ENCODE data around the gene SYT14. TPM values are rescaled to one million over a fixed set of nuclear protein-coding genes. Genes with fewer than 3 reads are reported as not detected.

Gene SYT14
- total RNA-seq, 2 donors from 2014 or later = not detected

- ATAC-seq (ENCODE audit: insufficient number of reproducible peaks, low FRiP score, low read depth) = no peak
- H3K9me3 ChIP-seq = no peaks in the 10 kb centered on the region
- TF ChIP-seq CTCF (IDR thresholded peaks at IDR 0.05) = no peak
- no peak for DNase-seq (ENCODE audit: low spot score)
- H3K4me1 ChIP-seq (ENCODE audit: control insufficient read depth in 1 of 2, low read depth in 2 of 2) = no peaks in the 10 kb centered on the region
- H3K4me3 ChIP-seq = no peak overlapping the region
- H3K27ac ChIP-seq = no peak overlapping the region
- H3K27me3 ChIP-seq (replicated peaks; ENCODE audit: insufficient read depth) = no peaks in the 10 kb centered on the region
- H3K36me3 ChIP-seq = no peaks in the 10 kb centered on the region
Measured at GRCh38 chr1:210061992-210062391, 124.0 kb downstream of the SYT14 start.

- no peak for ATAC-seq (ENCODE audit: insufficient number of reproducible peaks, low FRiP score, low read depth)
- Histone ChIP-seq H3K27ac (no peak overlapping the region), H3K9me3 (no peaks in the 10 kb centered on the region), H3K36me3 (no peaks in the 10 kb centered on the region), H3K4me1 (ENCODE audit: control insufficient read depth in 1 of 2, low read depth in 2 of 2) (no peaks in the 10 kb centered on the region), H3K4me3 (no peak overlapping the region), H3K27me3 (replicated peaks; ENCODE audit: insufficient read depth) (no peaks in the 10 kb centered on the region)
- TF ChIP-seq CTCF (IDR thresholded peaks at IDR 0.05) = no peak
- DNase-seq (ENCODE audit: low spot score) = no peak
Measured at GRCh38 chr1:210070531-210070930, 132.5 kb downstream of the SYT14 start.

- no peak for TF ChIP-seq CTCF (IDR thresholded peaks at IDR 0.05)
- H3K27me3 ChIP-seq (replicated peaks; ENCODE audit: insufficient read depth) = no peaks in the 10 kb centered on the region
- ATAC-seq (ENCODE audit: insufficient number of reproducible peaks, low FRiP score, low read depth) (no peak), DNase-seq (ENCODE audit: low spot score) (no peak)
- H3K9me3 ChIP-seq = no peaks in the 10 kb centered on the region
- H3K4me3 ChIP-seq = no peak overlapping the region
- H3K36me3 ChIP-seq = no peaks in the 10 kb centered on the region
- H3K4me1 ChIP-seq (ENCODE audit: control insufficient read depth in 1 of 2, low read depth in 2 of 2) = no peaks in the 10 kb centered on the region
- H3K27ac ChIP-seq = no peak overlapping the region
Measured at GRCh38 chr1:210072129-210072528, 134.1 kb downstream of the SYT14 start.

- Histone ChIP-seq H3K36me3 (no peaks in the 10 kb centered on the region), H3K27ac (no peak overlapping the region), H3K9me3 (no peaks in the 10 kb centered on the region), H3K4me3 (no peak overlapping the region), H3K4me1 (ENCODE audit: control insufficient read depth in 1 of 2, low read depth in 2 of 2) (no peaks in the 10 kb centered on the region), H3K27me3 (replicated peaks; ENCODE audit: insufficient read depth) (no peaks in the 10 kb centered on the region)
- ATAC-seq (ENCODE audit: insufficient number of reproducible peaks, low FRiP score, low read depth) = no peak
- no peak for TF ChIP-seq CTCF (IDR thresholded peaks at IDR 0.05)
- DNase-seq (ENCODE audit: low spot score) = no peak
Measured at GRCh38 chr1:210072896-210073504, 135.0 kb downstream of the SYT14 start.

GRCh38 chr1:210074904-210075303 lies 136.9 kb downstream of the SYT14 start:
- TF ChIP-seq CTCF (IDR thresholded peaks at IDR 0.05) = no peak
- no peaks in the 10 kb centered on the region for H3K9me3 ChIP-seq
- ATAC-seq (ENCODE audit: insufficient number of reproducible peaks, low FRiP score, low read depth) (no peak), DNase-seq (ENCODE audit: low spot score) (no peak)
- H3K27me3 ChIP-seq (replicated peaks; ENCODE audit: insufficient read depth) = no peaks in the 10 kb centered on the region
- H3K27ac ChIP-seq = no peak overlapping the region
- H3K4me3 ChIP-seq = no peak overlapping the region
- H3K36me3 ChIP-seq = no peaks in the 10 kb centered on the region
- H3K4me1 ChIP-seq (ENCODE audit: control insufficient read depth in 1 of 2, low read depth in 2 of 2) = no peaks in the 10 kb centered on the region
